SK-N-SH (cell line): Measurements from ENCODE around the gene MMS22L. TPM values are rescaled to one million over a fixed set of nuclear protein-coding genes. Genes with fewer than 3 reads are reported as not detected.

Experiments used
- CTCF ChIA-PET: fragments of 300-600, 350-600 bp; formaldehyde crosslinking; extraction: SDS; loops from one replicate; lab custom pipeline; 2021; lab: Yijun Ruan, JAX
- POLR2A ChIA-PET: fragments of 350-600 bp; sonication (Branson Sonifier 250); formaldehyde crosslinking; extraction: SDS; loops from one replicate; lab custom pipeline; 2020; ENCODE audit warnings: antibody characterized with exemption, inconsistent platforms; lab: Yijun Ruan, JAX
- DNase-seq: peaks from one replicate; pipeline ENCODE4 v3.0.0; 2012
- H2AFZ ChIP-seq: fragments of 200-600 bp; sonication (generic); 2 replicates; pipeline ENCODE4 v1.8.1; 2016; ENCODE audit warnings: antibody characterized with exemption, mild to moderate bottlenecking, low read depth
- H3F3A ChIP-seq: fragments of 200-600 bp; sonication (generic); replicated peaks from 2 replicates; pipeline ENCODE3; 2016; ENCODE audit warnings: antibody characterized with exemption, mild to moderate bottlenecking; ENCODE audit not compliant: insufficient read depth
- H3K27ac ChIP-seq, 2 experiments: fragments of 200-500 bp in 1 of 2; fragments of 200-600 bp in 1 of 2; sonication (Bioruptor generic) in 1 of 2; sonication (generic), shearing (Covaris generic) in 1 of 2; 2 replicates each; pipeline versions ENCODE4 v1.5.1 to v1.6.1; 2014 to 2016; ENCODE audit warnings: low read depth in 2 of 2, inconsistent platforms in 1 of 2, low read length in 1 of 2, mild to moderate bottlenecking in 1 of 2, mixed read lengths in 1 of 2
- H3K27me3 ChIP-seq: fragments of 200-600 bp; sonication (generic), shearing (Covaris generic); 2 replicates; pipeline ENCODE4 v1.6.1; 2016; ENCODE audit warnings: mixed run types; ENCODE audit not compliant: insufficient read depth
- H3K36me3 ChIP-seq, 2 experiments: fragments of 200-500 bp in 1 of 2; fragments of 200-600 bp in 1 of 2; sonication (Bioruptor generic) in 1 of 2; sonication (generic) in 1 of 2; replicated peaks in 1 of 2; 2 replicates each; pipeline versions ENCODE3 to v1.5.1; 2014 to 2016; ENCODE audit warnings: low read length in 1 of 2, mild to moderate bottlenecking in 1 of 2; ENCODE audit not compliant: insufficient read depth in 2 of 2, control insufficient read depth in 1 of 2
- H3K4me1 ChIP-seq, 2 experiments: fragments of 200-500 bp in 1 of 2; fragments of 200-600 bp in 1 of 2; sonication (Bioruptor generic) in 1 of 2; sonication (generic), shearing (Covaris generic) in 1 of 2; 2 replicates each; pipeline versions ENCODE4 v1.5.1 to v1.6.1; 2014 to 2016; ENCODE audit warnings: low read depth in 1 of 2, low read length in 1 of 2, mixed run types in 1 of 2; ENCODE audit not compliant: insufficient read depth in 2 of 2, control insufficient read depth in 1 of 2
- H3K4me2 ChIP-seq: fragments of 200-600 bp; sonication (generic), shearing (Covaris generic); 2 replicates; pipeline ENCODE4 v1.6.1; 2017; ENCODE audit warnings: mixed run types
- H3K4me3 ChIP-seq, 2 experiments: fragments of 200-500 bp in 1 of 2; fragments of 200-600 bp in 1 of 2; sonication (Bioruptor generic) in 1 of 2; sonication (generic), shearing (Covaris generic) in 1 of 2; 2 replicates each; pipeline versions ENCODE4 v1.5.1 to v1.8.1; 2014 to 2016; ENCODE audit warnings: low read depth in 2 of 2, inconsistent platforms in 1 of 2, low read length in 1 of 2, mild to moderate bottlenecking in 1 of 2, mixed read lengths in 1 of 2, moderate library complexity in 1 of 2
- H3K79me2 ChIP-seq: fragments of 200-600 bp; sonication (generic); 2 replicates; pipeline ENCODE4 v1.8.1; 2017; ENCODE audit warnings: mild to moderate bottlenecking; ENCODE audit not compliant: insufficient read depth
- H3K9ac ChIP-seq: fragments of 200-600 bp; sonication (generic); 2 replicates; pipeline ENCODE4 v1.6.1; 2017; ENCODE audit warnings: mixed run types
- H3K9me2 ChIP-seq: fragments of 200-600 bp; sonication (generic); 2 replicates; pipeline ENCODE4 v1.6.1; 2017; ENCODE audit warnings: mixed run types
- H3K9me3 ChIP-seq: fragments of 200-600 bp; sonication (generic); 2 replicates; pipeline ENCODE4 v1.6.1; 2017; ENCODE audit warnings: mixed run types, mild to moderate bottlenecking, moderate library complexity
- H4K20me1 ChIP-seq: fragments of 200-600 bp; sonication (generic); 2 replicates; pipeline ENCODE4 v1.6.1; 2017; ENCODE audit warnings: mild to moderate bottlenecking, mixed run types; ENCODE audit not compliant: insufficient read depth
- CTCF ChIP-seq: fragments of 200-600 bp; sonication (generic); IDR thresholded peaks from 2 replicates; pipeline ENCODE4 v1.6.1; 2017; ENCODE audit warnings: antibody characterized with exemption, mild to moderate bottlenecking, moderate library complexity
- ELF1 ChIP-seq: IDR thresholded peaks from 2 replicates; pipeline ENCODE4 v1.4.0; 2012
- FOXJ3 ChIP-seq: sonication (generic); formaldehyde crosslinking; IDR thresholded peaks from 2 replicates; pipeline ENCODE4 v1.5.1; 2020; ENCODE audit warnings: mild to moderate bottlenecking, missing genetic modification reagents
- GABPA ChIP-seq: IDR thresholded peaks from 2 replicates; pipeline ENCODE4 v1.4.0; 2012; ENCODE audit warnings: low read depth, mild to moderate bottlenecking
- GATA2 ChIP-seq: sonication (generic); formaldehyde crosslinking; IDR thresholded peaks from 2 replicates; pipeline ENCODE4 v1.5.0; 2020; ENCODE audit warnings: mild to moderate bottlenecking, missing genetic modification reagents
- MAX ChIP-seq: IDR thresholded peaks from 2 replicates; pipeline ENCODE4 v1.4.0; 2012; ENCODE audit warnings: low read depth
- POLR2AphosphoS5 ChIP-seq: IDR thresholded peaks from 2 replicates; pipeline ENCODE4 v1.6.1; 2012; ENCODE audit warnings: low read depth, low read length
- RCOR1 ChIP-seq: fragments of 150-350 bp; IDR thresholded peaks from 2 replicates; pipeline ENCODE4 v1.6.1; 2017; ENCODE audit warnings: antibody characterized with exemption, low read length
- REST ChIP-seq: IDR thresholded peaks from 2 replicates; pipeline ENCODE4 v1.6.1; 2012; ENCODE audit warnings: mild to moderate bottlenecking, low read depth, low read length, moderate library complexity
- RXRA ChIP-seq: IDR thresholded peaks from 2 replicates; pipeline ENCODE4 v1.4.0; 2012; ENCODE audit warnings: low read depth, mild to moderate bottlenecking, borderline replicate concordance
- SMC3 ChIP-seq: IDR thresholded peaks from 2 replicates; pipeline ENCODE4 v1.6.1; 2012; ENCODE audit warnings: low read depth, low read length, improper control_type of control experiment
- TAF1 ChIP-seq: IDR thresholded peaks from 2 replicates; pipeline ENCODE4 v1.6.1; 2012; ENCODE audit warnings: low read depth, mild to moderate bottlenecking, low read length, moderate library complexity, borderline replicate concordance
- YY1 ChIP-seq: IDR thresholded peaks from 2 replicates; pipeline ENCODE4 v1.4.0; 2012; ENCODE audit warnings: low read depth, mild to moderate bottlenecking
- ZBTB33 ChIP-seq: IDR thresholded peaks from 2 replicates; pipeline ENCODE4 v1.4.0; 2012; ENCODE audit warnings: low read depth, borderline replicate concordance
- WGBS: methylation state at CpG from one replicate; pipeline ENCODE4 v1.1.6; 2017; ENCODE audit warnings: low lambda C conversion rate; 5-methylcytosine and 5-hydroxymethylcytosine counted together
- polyA plus RNA-seq, 3 experiments: library from polyadenylated mRNA; depleted of rRNA; stranded (reverse); fragments of >200 nt; gene quantifications; 2 replicates each; pipeline ENCODE4 v1.2.3, GENCODE V29; 2012

The MMS22L gene
- polyA plus RNA-seq, 1 of the 3 experiments (the other 2 are of a cell fraction): 4.3 TPM

GRCh38 chr6:97111243-97111642, 171.8 kb downstream of the MMS22L start:
- Histone ChIP-seq H3K4me2 (no peak overlapping the region), H3K4me1 (peaks cover 0 to 5% of the 10 kb centered on the region in 2 experiments; a peak in 1 of 4 replicates), H3K9me3 (no peaks in the 10 kb centered on the region), H3K36me3 (no peaks in the 10 kb centered on the region), H3F3A (no peaks in the 10 kb centered on the region), H3K27ac (no peak overlapping the region), H3K9me2 (no peaks in the 10 kb centered on the region), H3K79me2 (no peaks in the 10 kb centered on the region), H3K27me3 (no peaks in the 10 kb centered on the region), H4K20me1 (no peaks in the 10 kb centered on the region), H3K9ac (no peak overlapping the region), H2AFZ (no peak overlapping the region), H3K4me3 (no peak overlapping the region)
- WGBS: 89% methylated on average over 3 of the region's 8 CpGs
- TF ChIP-seq YY1 (no peak), MAX (no peak), SMC3 (no peak), TAF1 (no peak), REST (no peak), POLR2AphosphoS5 (no peak), CTCF (no peak), ZBTB33 (no peak), GATA2 (CRISPR knock-in tag) (no peak), RCOR1 (no peak), GABPA (no peak), FOXJ3 (CRISPR knock-in tag) (no peak), RXRA (no peak), ELF1 (no peak)
- DNase-seq: no peak
- ChIA-PET CTCF (interaction anchor here (0.7 kb wide), 1 partner anchor 43 kb away, joined by 3 read pairs; no protein-coding TSS in a partner anchor), POLR2A (no interaction called here)
